GM18858 (cell line): ENCODE results near the gene WNT3.
"Not testable (repeated sequence)": the region's sequence is repeated elsewhere in the genome, so short reads cannot be mapped to it uniquely, and the experiment has no call there.

Experiments used
- ATAC-seq: cut with Tn5 transposase; IDR thresholded peaks from one replicate; pipeline ENCODE4 v1.9.1; 2021; ENCODE audit not compliant: unreplicated experiment

Gene WNT3

GRCh38 chr17:46788300-46788699 is 30.2 kb downstream of the WNT3 start:
- no peak for ATAC-seq

- no peak for ATAC-seq
Observed at GRCh38 chr17:46787478-46787877, 31.0 kb downstream of the WNT3 start.

- ATAC-seq = no peak
Observed at GRCh38 chr17:46785696-46786095, 32.8 kb downstream of the WNT3 start.

- no peak for ATAC-seq
Observed at GRCh38 chr17:46783031-46783593, 35.4 kb downstream of the WNT3 start.

- ATAC-seq = no peak
Observed at GRCh38 chr17:46782250-46782953, 36.1 kb downstream of the WNT3 start.

- no peak for ATAC-seq
Observed at GRCh38 chr17:46780003-46780373, 38.5 kb downstream of the WNT3 start.

GRCh38 chr17:46777943-46778915 is 40.3 kb downstream of the WNT3 start:
- ATAC-seq = no peak

- no peak for ATAC-seq
Observed at GRCh38 chr17:46776298-46777005, 42.0 kb downstream of the WNT3 start.

- no peak for ATAC-seq
Observed at GRCh38 chr17:46774108-46774737, 44.3 kb downstream of the WNT3 start.

GRCh38 chr17:46773676-46774075 is 44.8 kb downstream of the WNT3 start:
- ATAC-seq = no peak

- ATAC-seq = no peak
Observed at GRCh38 chr17:46773221-46773605, 45.3 kb downstream of the WNT3 start.

- ATAC-seq = no peak
Observed at GRCh38 chr17:46772475-46773220, 45.8 kb downstream of the WNT3 start.

- no peak for ATAC-seq
Observed at GRCh38 chr17:46771561-46772474, 46.7 kb downstream of the WNT3 start.

GRCh38 chr17:46770818-46771560 is 47.5 kb downstream of the WNT3 start:
- ATAC-seq = no peak

- no peak for ATAC-seq
Observed at GRCh38 chr17:46770439-46770817, 48.1 kb downstream of the WNT3 start.

GRCh38 chr17:46769531-46770438 is 48.7 kb downstream of the WNT3 start:
- no peak for ATAC-seq

- not testable (repeated sequence) for ATAC-seq
Observed at GRCh38 chr17:46768896-46769295, 49.6 kb downstream of the WNT3 start.
